HEK293 (cell line): ENCODE data around the gene RAG1.
A peak's percentile ranks its signal among the peaks of the same experiment; 100 is the strongest.

Source experiments
- HOXD13 ChIP-seq: sonication (generic); formaldehyde crosslinking; IDR thresholded peaks from 2 replicates; pipeline ENCODE4 v1.8.0; 2022; ENCODE audit warnings: missing genetic modification reagents, borderline replicate concordance
- WT1 ChIP-seq: fragments of 450-650 bp; formaldehyde crosslinking; IDR thresholded peaks from 2 replicates; pipeline ENCODE4 v1.5.1; 2016; ENCODE audit warnings: missing biosample characterization, missing genetic modification characterization
- ZNF10 ChIP-seq: fragments of 450-650 bp; formaldehyde crosslinking; IDR thresholded peaks from 2 replicates; pipeline ENCODE4 v1.5.1; 2017; ENCODE audit warnings: missing biosample characterization, missing genetic modification characterization
- ZNF518A ChIP-seq: fragments of 450-650 bp; formaldehyde crosslinking; conservative IDR thresholded peaks from 2 replicates; pipeline ENCODE4 v1.5.1; 2016; ENCODE audit warnings: low read depth, missing biosample characterization, missing genetic modification characterization
- ZNF580 ChIP-seq: fragments of 450-650 bp; formaldehyde crosslinking; IDR thresholded peaks from 2 replicates; pipeline ENCODE4 v1.5.1; 2016; ENCODE audit warnings: missing biosample characterization, missing genetic modification characterization
- ZSCAN23 ChIP-seq: fragments of 450-650 bp; formaldehyde crosslinking; IDR thresholded peaks from 2 replicates; pipeline ENCODE4 v1.5.1; 2016; ENCODE audit warnings: missing biosample characterization, missing genetic modification characterization

RAG1 gene

GRCh38 chr11:36628765-36629244 is 61.0 kb downstream of the RAG1 start (continued):
- TF ChIP-seq ZNF10 (tag by site-specific recombination) (no peak), ZSCAN23 (tag by site-specific recombination) (no peak), ZNF518A (tag by site-specific recombination) (no peak), ZNF580 (tag by site-specific recombination) (0 out of 2 replicates have a peak, but pooled peaks have one; percentile 41), WT1 (tag by site-specific recombination) (peak; percentile 78), HOXD13 (CRISPR knock-in tag) (0 out of 2 replicates have a peak, but pooled peaks have one; percentile 35)
- TF ChIP-seq, all 188 proteins: peak for 22
